ENCODE data around the gene GFPT2.

GFPT2 gene

DNA sequence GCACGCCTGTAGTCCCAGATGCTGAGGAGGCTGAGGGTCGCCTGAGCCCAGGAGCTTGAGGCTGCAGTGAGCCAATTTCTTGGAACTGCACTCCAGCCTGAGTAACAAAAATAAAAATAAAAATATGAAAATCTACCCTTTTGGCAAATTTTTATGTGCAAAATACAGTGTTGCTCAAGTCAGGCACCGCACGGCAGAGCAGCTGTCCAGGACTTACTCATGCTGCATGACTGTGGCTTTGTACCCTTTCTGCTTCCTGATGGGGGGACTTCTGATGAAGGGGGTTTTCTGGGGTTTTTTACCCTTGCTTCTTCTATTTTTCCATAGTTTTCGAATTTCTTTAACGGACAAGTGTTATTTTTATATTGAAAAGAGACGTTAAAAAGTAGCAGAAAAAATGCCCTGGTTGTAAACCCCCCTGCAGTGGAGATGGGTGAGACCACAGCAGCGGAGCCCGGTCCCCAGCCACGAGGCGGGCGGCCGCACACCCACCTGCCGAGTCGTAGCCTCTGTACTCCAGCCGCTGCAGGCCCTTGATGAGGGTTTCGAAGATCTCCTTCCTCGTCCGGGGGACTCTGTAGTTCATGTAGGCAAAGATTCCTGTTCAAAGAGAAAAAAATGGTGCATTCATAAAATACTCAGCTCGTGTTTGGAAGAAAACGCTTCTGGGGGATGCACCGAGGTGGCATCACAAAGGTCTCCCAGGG, 15.0 kb downstream of the GFPT2 start:
- no peak overlapping the region for H3K4me3 ChIP-seq (ENCODE audit: low read depth, low read length)
- DNase-seq (ENCODE audit: low read depth) = no peak
- TF ChIP-seq, protein P1, sequence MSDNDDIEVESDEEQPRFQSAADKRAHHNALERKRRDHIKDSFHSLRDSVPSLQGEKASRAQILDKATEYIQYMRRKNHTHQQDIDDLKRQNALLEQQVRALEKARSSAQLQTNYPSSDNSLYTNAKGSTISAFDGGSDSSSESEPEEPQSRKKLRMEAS (IDR thresholded peaks at IDR 0.05; ENCODE audit: low read depth, low read length) = no peak
- TF ChIP-seq MYC (IDR thresholded peaks at IDR 0.05; ENCODE audit: low read depth, low read length) (no peak), POLR2A (IDR thresholded peaks at IDR 0.05; ENCODE audit: extremely low read depth, insufficient read length) (no peak)
- TF ChIP-seq, protein P2, sequence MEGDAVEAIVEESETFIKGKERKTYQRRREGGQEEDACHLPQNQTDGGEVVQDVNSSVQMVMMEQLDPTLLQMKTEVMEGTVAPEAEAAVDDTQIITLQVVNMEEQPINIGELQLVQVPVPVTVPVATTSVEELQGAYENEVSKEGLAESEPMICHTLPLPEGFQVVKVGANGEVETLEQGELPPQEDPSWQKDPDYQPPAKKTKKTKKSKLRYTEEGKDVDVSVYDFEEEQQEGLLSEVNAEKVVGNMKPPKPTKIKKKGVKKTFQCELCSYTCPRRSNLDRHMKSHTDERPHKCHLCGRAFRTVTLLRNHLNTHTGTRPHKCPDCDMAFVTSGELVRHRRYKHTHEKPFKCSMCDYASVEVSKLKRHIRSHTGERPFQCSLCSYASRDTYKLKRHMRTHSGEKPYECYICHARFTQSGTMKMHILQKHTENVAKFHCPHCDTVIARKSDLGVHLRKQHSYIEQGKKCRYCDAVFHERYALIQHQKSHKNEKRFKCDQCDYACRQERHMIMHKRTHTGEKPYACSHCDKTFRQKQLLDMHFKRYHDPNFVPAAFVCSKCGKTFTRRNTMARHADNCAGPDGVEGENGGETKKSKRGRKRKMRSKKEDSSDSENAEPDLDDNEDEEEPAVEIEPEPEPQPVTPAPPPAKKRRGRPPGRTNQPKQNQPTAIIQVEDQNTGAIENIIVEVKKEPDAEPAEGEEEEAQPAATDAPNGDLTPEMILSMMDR (IDR thresholded peaks at IDR 0.05; ENCODE audit: low read depth, low read length) = no peak

DNA sequence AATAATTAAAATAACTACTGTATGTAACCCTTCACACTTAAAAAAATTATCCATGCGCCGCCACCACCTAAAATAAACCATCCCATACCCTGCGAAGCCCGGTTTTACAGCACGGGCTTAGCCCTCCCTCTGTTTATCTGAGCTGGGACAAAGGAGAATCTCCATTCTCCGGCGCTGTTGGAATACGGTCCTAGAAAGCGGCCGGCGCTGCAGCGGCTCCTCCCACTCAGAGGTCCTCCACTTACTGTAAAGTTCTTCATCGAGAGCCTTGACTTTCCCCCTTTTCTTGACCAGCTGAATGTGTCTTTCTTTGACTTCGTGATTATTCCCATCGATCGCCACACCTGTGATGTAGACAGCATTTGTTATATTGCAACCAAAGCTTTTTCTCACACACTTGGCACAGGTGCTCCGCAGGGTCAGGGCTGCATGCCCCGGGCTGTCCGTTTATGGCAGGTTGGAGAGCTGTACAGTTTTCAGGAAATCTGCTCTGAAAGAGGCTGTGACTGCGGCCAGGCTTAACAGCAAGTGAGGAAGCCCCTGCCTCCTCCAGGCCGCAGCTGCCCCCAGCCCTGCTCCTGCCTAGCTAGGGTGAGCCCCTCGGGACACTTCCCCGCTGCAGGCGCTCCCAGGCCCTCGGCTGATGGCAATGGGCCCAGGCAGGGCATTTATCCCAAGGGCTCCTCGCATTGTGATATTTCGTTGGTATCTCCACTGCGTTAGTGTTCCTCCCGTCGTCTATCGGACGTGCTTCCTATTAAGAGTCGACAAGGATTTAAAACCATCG, 16.7 kb downstream of the GFPT2 start:
- H3K4me3 ChIP-seq (ENCODE audit: low read depth, low read length) = no peak overlapping the region
- no peak for TF ChIP-seq POLR2A (IDR thresholded peaks at IDR 0.05; ENCODE audit: extremely low read depth, insufficient read length)
- TF ChIP-seq, protein P2 (IDR thresholded peaks at IDR 0.05; ENCODE audit: low read depth, low read length) = no peak
- TF ChIP-seq MYC (IDR thresholded peaks at IDR 0.05; ENCODE audit: low read depth, low read length) = no peak
- TF ChIP-seq, protein P1 (IDR thresholded peaks at IDR 0.05; ENCODE audit: low read depth, low read length) = no peak
- no peak for DNase-seq (ENCODE audit: low read depth)

DNA sequence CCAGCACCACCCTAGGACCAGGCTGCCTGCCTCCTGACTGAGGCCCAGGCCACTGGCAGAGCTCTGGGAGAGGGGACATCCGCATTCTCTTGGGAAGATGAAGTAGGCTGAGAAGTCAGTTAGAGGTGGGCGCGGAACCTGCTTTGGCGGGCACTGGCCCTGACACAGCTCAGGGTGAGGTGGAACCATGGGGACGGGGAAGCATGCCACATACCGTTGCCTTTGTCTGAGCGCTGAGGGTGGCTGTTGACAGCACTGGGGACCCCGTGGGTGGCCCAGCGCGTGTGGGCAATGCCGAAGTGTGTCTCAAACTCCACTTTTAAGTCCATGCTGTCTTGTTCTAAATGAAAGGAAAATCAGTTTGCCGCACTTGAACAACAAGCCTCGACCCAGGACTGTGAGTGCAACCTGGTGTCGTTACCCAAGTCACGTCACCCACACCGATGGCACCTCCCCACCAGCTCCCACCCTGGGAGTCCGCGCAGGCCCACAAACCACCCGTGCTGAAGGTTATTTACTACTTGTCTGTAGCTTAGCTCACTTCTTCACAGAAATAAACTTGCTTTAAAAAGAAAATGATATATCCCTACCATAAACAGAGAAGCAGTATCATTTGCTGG, 17.4 kb downstream of the GFPT2 start:
- no peak for DNase-seq (ENCODE audit: low read depth)
- no peak overlapping the region for H3K4me3 ChIP-seq (ENCODE audit: low read depth, low read length)
- TF ChIP-seq, protein P1 (IDR thresholded peaks at IDR 0.05; ENCODE audit: low read depth, low read length) = no peak
- TF ChIP-seq, protein P2 (IDR thresholded peaks at IDR 0.05; ENCODE audit: low read depth, low read length) = no peak
- no peak for TF ChIP-seq MYC (IDR thresholded peaks at IDR 0.05; ENCODE audit: low read depth, low read length)
- TF ChIP-seq POLR2A (IDR thresholded peaks at IDR 0.05; ENCODE audit: extremely low read depth, insufficient read length) = no peak

DNA sequence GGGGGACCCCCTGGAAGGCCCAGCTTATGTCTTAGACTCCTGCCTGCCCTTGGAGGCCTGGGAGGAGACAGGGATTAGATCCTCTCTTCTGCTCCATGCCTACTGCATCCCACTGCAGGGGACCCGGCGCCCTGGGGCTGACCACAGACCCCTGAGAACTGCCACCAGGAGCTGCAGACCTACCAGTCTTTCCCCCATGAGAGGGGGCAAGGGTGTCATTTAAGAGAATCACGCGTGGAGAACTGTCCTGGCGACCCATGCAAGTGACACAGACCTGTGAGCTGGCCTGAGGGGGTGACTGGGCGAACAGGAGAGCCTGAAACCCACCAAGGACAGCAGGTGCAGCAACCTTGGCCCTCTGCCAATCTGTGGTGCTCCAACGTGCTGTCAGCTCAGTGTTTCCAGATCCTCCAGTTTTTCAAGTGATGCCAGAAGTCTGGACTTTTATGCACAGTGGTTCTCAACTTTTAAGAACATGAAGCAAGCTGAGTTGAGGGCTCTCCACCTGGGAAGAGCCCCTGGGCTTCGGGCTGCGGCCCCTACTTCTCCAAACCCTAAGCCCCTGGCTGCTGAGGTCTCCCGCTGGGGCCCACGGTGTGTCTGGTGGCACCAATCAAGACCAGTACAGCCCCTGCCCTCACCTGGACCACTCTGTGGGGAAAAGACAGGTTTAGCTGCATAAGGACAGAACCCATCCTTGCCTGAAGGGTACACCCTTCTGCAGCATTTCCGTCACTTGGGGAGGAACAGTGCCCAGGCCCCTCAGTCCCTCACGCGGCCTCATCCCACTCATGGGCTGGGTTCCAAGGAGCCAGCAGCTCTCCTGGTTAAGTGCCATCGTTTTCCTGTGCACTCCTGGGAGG, 18.2 kb downstream of the GFPT2 start:
- no peak for DNase-seq (ENCODE audit: low read depth)
- no peak overlapping the region for H3K4me3 ChIP-seq (ENCODE audit: low read depth, low read length)
- TF ChIP-seq MYC (IDR thresholded peaks at IDR 0.05; ENCODE audit: low read depth, low read length) = no peak
- TF ChIP-seq, protein P2 (IDR thresholded peaks at IDR 0.05; ENCODE audit: low read depth, low read length) = no peak
- TF ChIP-seq, protein P1 (IDR thresholded peaks at IDR 0.05; ENCODE audit: low read depth, low read length) = no peak
- TF ChIP-seq POLR2A (IDR thresholded peaks at IDR 0.05; ENCODE audit: extremely low read depth, insufficient read length) = no peak

DNA sequence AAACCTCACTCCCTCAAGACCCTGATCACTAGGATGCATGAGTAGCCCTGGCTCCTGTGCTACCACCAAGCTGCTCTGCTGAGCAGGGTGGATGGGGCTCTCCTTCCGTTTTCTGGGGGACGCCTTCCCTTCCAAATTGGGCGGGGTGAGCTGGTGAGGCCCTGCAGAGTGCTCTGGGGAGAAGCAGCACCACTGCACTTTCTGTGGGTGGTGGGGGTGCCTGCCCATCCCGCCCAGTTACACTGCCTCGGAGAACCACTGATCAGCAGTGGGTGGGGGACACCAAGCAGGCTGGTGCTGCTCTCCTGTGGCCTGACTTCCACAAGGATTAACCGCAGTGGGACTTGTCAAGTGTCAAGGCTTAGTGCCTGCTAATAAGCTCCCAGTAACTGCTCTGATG, 19.0 kb downstream of the GFPT2 start:
- no peak for TF ChIP-seq POLR2A (IDR thresholded peaks at IDR 0.05; ENCODE audit: extremely low read depth, insufficient read length)
- TF ChIP-seq, protein P2 (IDR thresholded peaks at IDR 0.05; ENCODE audit: low read depth, low read length) = no peak
- TF ChIP-seq, protein P1 (IDR thresholded peaks at IDR 0.05; ENCODE audit: low read depth, low read length) = no peak
- no peak for TF ChIP-seq MYC (IDR thresholded peaks at IDR 0.05; ENCODE audit: low read depth, low read length)
- DNase-seq (ENCODE audit: low read depth) = no peak
- H3K4me3 ChIP-seq (ENCODE audit: low read depth, low read length) = no peak overlapping the region
